Activated gamma-delta T cell treated with anti-CD3 and anti-CD28 coated beads, Interleukin-2, amount 50 U/mL, for 16 hours (primary cell): ENCODE measurements around the gene SLC25A14.
"Not testable (repeated sequence)": the region's sequence is repeated elsewhere in the genome, so short reads cannot be mapped to it uniquely, and the experiment has no call there.

Experiments
- DNase-seq: peaks from one replicate; pipeline ENCODE4 v3.0.0-alpha.2; 2020; ENCODE audit warnings: low read depth

The SLC25A14 gene

GRCh38 chrX:130339408-130340222, at the start of gene SLC25A14:
SLC25A14 (plus strand) TSS chrX:130339919; CDS start chrX:130340279, 360 bp downstream.
- DNase-seq, result peak; percentile 56

GRCh38 chrX:130295519-130296296, 44.0 kb upstream of the SLC25A14 start:
- DNase-seq, result no peak

GRCh38 chrX:130296297-130296678, 43.4 kb upstream of the SLC25A14 start:
- DNase-seq, result no peak

GRCh38 chrX:130296743-130297142, 43.0 kb upstream of the SLC25A14 start:
- DNase-seq, result no peak

GRCh38 chrX:130299279-130300009, 40.3 kb upstream of the SLC25A14 start:
- DNase-seq, result no peak

- no peak for DNase-seq
These were observed 39.8 kb upstream of the SLC25A14 start for GRCh38 chrX:130300010-130300282.

- DNase-seq, result no peak
These were observed 38.3 kb upstream of the SLC25A14 start for GRCh38 chrX:130301405-130301804.

GRCh38 chrX:130301977-130302376, 37.7 kb upstream of the SLC25A14 start:
- DNase-seq, result no peak

GRCh38 chrX:130304587-130305368, 34.9 kb upstream of the SLC25A14 start:
- DNase-seq, result no peak

GRCh38 chrX:130319886-130320285, 19.8 kb upstream of the SLC25A14 start:
- not testable (repeated sequence) for DNase-seq

GRCh38 chrX:130321550-130321949, 18.2 kb upstream of the SLC25A14 start:
- DNase-seq, result no peak

GRCh38 chrX:130330146-130330545, 9.6 kb upstream of the SLC25A14 start:
- no peak for DNase-seq

GRCh38 chrX:130330706-130331105, 9.0 kb upstream of the SLC25A14 start:
- DNase-seq, result no peak

- no peak for DNase-seq
These were observed 3.2 kb upstream of the SLC25A14 start for GRCh38 chrX:130336531-130336930.

GRCh38 chrX:130338869-130339268, 850 bp upstream of the SLC25A14 start:
- DNase-seq, result not testable (repeated sequence)

GRCh38 chrX:130340271-130340670, 552 bp downstream of the SLC25A14 start:
- no peak for DNase-seq

- no peak for DNase-seq
These were observed 3.7 kb downstream of the SLC25A14 start for GRCh38 chrX:130343411-130343810.

GRCh38 chrX:130347321-130347720, 7.6 kb downstream of the SLC25A14 start:
- no peak for DNase-seq

- DNase-seq, result no peak
These were observed 11.8 kb downstream of the SLC25A14 start for GRCh38 chrX:130351567-130351966.

GRCh38 chrX:130352050-130352449, 12.3 kb downstream of the SLC25A14 start:
- not testable (repeated sequence) for DNase-seq

- no peak for DNase-seq
These were observed 36.4 kb downstream of the SLC25A14 start for GRCh38 chrX:130376077-130376476.
